GM12878 (cell line): Measurements from ENCODE around the gene PTPRU. TPM values are rescaled to one million over a fixed set of nuclear protein-coding genes. Genes with fewer than 3 reads are reported as not detected.

Experiments
- ATAC-seq: fragments of 200-7000 bp; cut with Tn5 transposase; 3 replicates; pipeline ENCODE4 v1.9.1; 2020; ENCODE audit warnings: mild to moderate bottlenecking, moderate library complexity
- BruUV-seq: library from RNA; stranded (reverse); fragments of 400-500 nt; replicated peaks from 2 replicates; lab custom pipeline; 2021; lab: Mats Ljungman, UMichigan
- CTCF ChIA-PET: fragments of 300-600 bp; sonication (Branson Sonifier 250); formaldehyde crosslinking; extraction: SDS; loops from one replicate; lab custom pipeline; 2021; ENCODE audit warnings: inconsistent platforms; lab: Yijun Ruan, JAX
- POLR2A ChIA-PET: fragments of 350-600 bp; formaldehyde crosslinking; extraction: SDS; loops from one replicate; lab custom pipeline; 2021; ENCODE audit warnings: inconsistent platforms; lab: Charles Lee
- RAD21 ChIA-PET: fragments of 300-600 bp; sonication (Branson Sonifier 250); formaldehyde crosslinking; loops from one replicate; lab custom pipeline; 2023; ENCODE audit warnings: antibody characterized with exemption; ENCODE audit not compliant: unreplicated experiment; lab: Charles Lee
- SMC1A ChIA-PET: fragments of 300-600 bp; sonication (Branson Sonifier 250); formaldehyde crosslinking; loops from one replicate; lab custom pipeline; 2023; ENCODE audit not compliant: unreplicated experiment, uncharacterized antibody; lab: Charles Lee
- DNase-seq: peaks from one replicate; pipeline ENCODE4 v3.0.0-alpha.2; 2011; ENCODE audit warnings: low read depth, low spot score
- FAIRE-seq: peaks from 3 replicates; lab custom pipeline; 2011; peaks lifted over from hg19 to GRCh38; lab: Jason Lieb, UNC
- H2AFZ ChIP-seq: 2 replicates; pipeline ENCODE4 v1.6.0; 2011; ENCODE audit warnings: low read depth, low read length, control low read depth; ENCODE audit not compliant: control insufficient read depth
- H3K27ac ChIP-seq: 2 replicates; pipeline ENCODE4 v1.5.1; 2011; ENCODE audit warnings: control low read depth; ENCODE audit not compliant: control insufficient read depth, insufficient read depth
- H3K27me3 ChIP-seq, 2 experiments: replicated peaks in 1 of 2; 2 replicates each; pipeline versions ENCODE4 v1.6.0 to v1.6.1; 2011; ENCODE audit warnings: low read length in 1 of 2; ENCODE audit not compliant: control insufficient read depth in 2 of 2, insufficient read depth in 2 of 2
- H3K36me3 ChIP-seq, 2 experiments: 2 replicates each; pipeline ENCODE4 v1.5.1; 2011; ENCODE audit warnings: low read length in 1 of 2; ENCODE audit not compliant: control insufficient read depth in 2 of 2, insufficient read depth in 2 of 2
- H3K4me1 ChIP-seq: 2 replicates; pipeline ENCODE4 v1.6.1; 2011; ENCODE audit warnings: mild to moderate bottlenecking, low read length, moderate library complexity, mixed read lengths; ENCODE audit not compliant: control insufficient read depth, insufficient read depth
- H3K4me2 ChIP-seq: 2 replicates; pipeline ENCODE4 v1.6.0; 2011; ENCODE audit warnings: control low read depth; ENCODE audit not compliant: control insufficient read depth, insufficient read depth
- H3K4me3 ChIP-seq: fragments of 200-600 bp; sonication (generic); 2 replicates; pipeline ENCODE4 v1.5.1; 2016
- H3K79me2 ChIP-seq: 2 replicates; pipeline ENCODE4 v1.6.0; 2011; ENCODE audit warnings: low read length; ENCODE audit not compliant: control insufficient read depth, insufficient read depth
- H3K9ac ChIP-seq: 2 replicates; pipeline ENCODE4 v1.8.0; 2011; ENCODE audit warnings: low read length, control low read depth, mixed read lengths; ENCODE audit not compliant: control insufficient read depth, insufficient read depth
- H3K9me3 ChIP-seq: replicated peaks from 3 replicates; pipeline ENCODE4 v1.5.1; 2011; ENCODE audit warnings: mild to moderate bottlenecking, low read length; ENCODE audit not compliant: control insufficient read depth, insufficient read depth
- H4K20me1 ChIP-seq: 2 replicates; pipeline ENCODE4 v1.6.0; 2011; ENCODE audit not compliant: control insufficient read depth, insufficient read depth
- NFIC ChIP-seq: IDR thresholded peaks from 2 replicates; pipeline ENCODE4 v1.6.1; 2012; ENCODE audit warnings: low read depth, mild to moderate bottlenecking, inconsistent platforms, low read length, moderate library complexity
- ZBTB11 ChIP-seq: fragments of 450-650 bp; formaldehyde crosslinking; IDR thresholded peaks from 2 replicates; pipeline ENCODE4 v1.5.0; 2022; ENCODE audit warnings: mild to moderate bottlenecking, missing genetic modification characterization
- WGBS: methylation state at CpG from one replicate; pipeline ENCODE4 v1.1.6; 2016; ENCODE audit warnings: low lambda C conversion rate; ENCODE audit not compliant: insufficient replicate concordance, insufficient coverage; ENCODE audit errors: missing lambda C conversion rate; 5-methylcytosine and 5-hydroxymethylcytosine counted together
- in situ Hi-C: fragments of 300-500 bp; cut with MboI; formaldehyde crosslinking; loops from 9 replicates; pipeline ENCODE4 v1.14.3; 2018; ENCODE audit warnings: mixed read lengths
- intact Hi-C: fragments of 100-400 bp; cut with micrococcal nuclease; formaldehyde crosslinking; loops from one replicate; pipeline ENCODE4 v1.14.2; 2022; ENCODE audit not compliant: unreplicated experiment
- polyA plus RNA-seq, 11 experiments: library from polyadenylated mRNA; depleted of rRNA in 4 of 11; unstranded in 6 of 11; stranded (reverse) in 5 of 11; fragments of >200 nt; fragmentation: Nextera tagmentation in 4 of 11; fragmentation: Illumina TruSeq in 1 of 11; extraction: Ambion mirVana in 4 of 11; extraction: Trizol in 1 of 11; gene quantifications; 1 replicate in 1 of 11; 2 replicates in 10 of 11; pipeline versions ENCODE4 v1.2.1 to v1.2.3, GENCODE V29; 2011 to 2016; ENCODE audit warnings: inconsistent platforms in 2 of 11, missing spikeins in 2 of 11, low read depth in 1 of 11
- total RNA-seq, 4 experiments: library from RNA; depleted of rRNA in 3 of 4; stranded (reverse); fragments of >200 nt in 3 of 4; fragmentation: Illumina TruSeq in 1 of 4; extraction: Trizol in 1 of 4; gene quantifications; 2 replicates each; pipeline versions ENCODE4 v1.2.1 to v1.2.3, GENCODE V29; 2013 to 2021

Gene PTPRU
- total and polyA plus RNA-seq, 10 of the 15 experiments (the other 5 are each of a cell fraction or from before 2014, with no cell fraction given), result 0.04 to 2.5 (median 0.73) TPM

- TF ChIP-seq ZBTB11 (CRISPR knock-in tag), result no peak
These were observed 25.0 kb upstream of the PTPRU start (continued) for GRCh38 chr1:29211086-29212030.

GRCh38 chr1:29213055-29213454 is 23.3 kb upstream of the PTPRU start:
- ChIA-PET POLR2A (no interaction called here), RAD21 (no interaction called here), CTCF (no interaction called here), SMC1A (no interaction called here)
- FAIRE-seq, result no peak
- BruUV-seq, result no TSS peak
- Histone ChIP-seq H3K4me1 (peaks cover 13% of the 10 kb centered on the region; the same call in 1 of the 2 replicates), H3K4me2 (no peak overlapping the region), H3K9ac (no peak overlapping the region), H4K20me1 (no peaks in the 10 kb centered on the region), H2AFZ (no peak overlapping the region), H3K36me3 (no peaks in the 10 kb centered on the region; a peak in 1 of 4 replicates), H3K4me3 (no peak overlapping the region), H3K27ac (no peak overlapping the region), H3K79me2 (no peaks in the 10 kb centered on the region), H3K9me3 (no peaks in the 10 kb centered on the region), H3K27me3 (no peaks in the 10 kb centered on the region)
- no peak for DNase-seq
- ATAC-seq, result no peak
- intact Hi-C loops (no loop called here), in situ Hi-C loops (no loop called here)
- no peak for TF ChIP-seq NFIC
- 97% methylated on average over 5 of the region's 5 CpGs for WGBS
